IPS DF 4.7 (cell line): ENCODE data around the gene HMGCR.
"Not testable (repeated sequence)": the region's sequence is repeated elsewhere in the genome, so short reads cannot be mapped to it uniquely, and the experiment has no call there.

Experiments used
- DNase-seq: peaks from one replicate; pipeline ENCODE4 v3.0.0-alpha.2; 2013; ENCODE audit warnings: low spot score; ENCODE audit errors: extremely low read depth

The HMGCR gene

GRCh38 chr5:75336615-75337336 is at the start of gene HMGCR:
Gene HMGCR (plus strand): TSS chr5:75337220. CDS start chr5:75342606, 5,386 bp downstream.
- DNase-seq = peak; percentile 98

- DNase-seq = not testable (repeated sequence)
Measured at GRCh38 chr5:75291844-75292243, 45.2 kb upstream of the HMGCR start.

- DNase-seq = no peak
Measured at GRCh38 chr5:75300084-75300483, 36.9 kb upstream of the HMGCR start.

- no peak for DNase-seq
Measured at GRCh38 chr5:75303419-75303818, 33.6 kb upstream of the HMGCR start.

GRCh38 chr5:75304486-75304885 is 32.5 kb upstream of the HMGCR start:
- not testable (repeated sequence) for DNase-seq

- DNase-seq = no peak
Measured at GRCh38 chr5:75306746-75307145, 30.3 kb upstream of the HMGCR start.

GRCh38 chr5:75310212-75310611 is 26.8 kb upstream of the HMGCR start:
- no peak for DNase-seq

- DNase-seq = not testable (repeated sequence)
Measured at GRCh38 chr5:75319148-75319547, 17.9 kb upstream of the HMGCR start.

- DNase-seq = no peak
Measured at GRCh38 chr5:75319638-75320037, 17.4 kb upstream of the HMGCR start.

GRCh38 chr5:75320371-75320770 is 16.6 kb upstream of the HMGCR start:
- DNase-seq = no peak

GRCh38 chr5:75322066-75322465 is 15.0 kb upstream of the HMGCR start:
- no peak for DNase-seq

GRCh38 chr5:75324791-75325190 is 12.2 kb upstream of the HMGCR start:
- no peak for DNase-seq

GRCh38 chr5:75325242-75325641 is 11.8 kb upstream of the HMGCR start:
- DNase-seq = no peak

- DNase-seq = no peak
Measured at GRCh38 chr5:75330404-75330803, 6.6 kb upstream of the HMGCR start.

GRCh38 chr5:75331095-75332090 is 5.6 kb upstream of the HMGCR start:
- DNase-seq = no peak

- DNase-seq = not testable (repeated sequence)
Measured at GRCh38 chr5:75333759-75334158, 3.3 kb upstream of the HMGCR start.

- DNase-seq = not testable (repeated sequence)
Measured at GRCh38 chr5:75334413-75334812, 2.6 kb upstream of the HMGCR start.

GRCh38 chr5:75335486-75335885 is 1.5 kb upstream of the HMGCR start:
- DNase-seq = no peak

GRCh38 chr5:75335952-75336614 is 937 bp upstream of the HMGCR start:
- DNase-seq = no peak

GRCh38 chr5:75337366-75338021 is 474 bp downstream of the HMGCR start:
- DNase-seq = no peak

GRCh38 chr5:75338408-75338807 is 1.4 kb downstream of the HMGCR start:
- DNase-seq = no peak
